Endometrium (tissue), 2 donors: ENCODE results near the gene PAPPA2.
A peak's percentile ranks its signal among the peaks of the same experiment; 100 is the strongest.

ENCODE experiments used
- FAIRE-seq: peaks from 2 replicates; lab custom pipeline; 2012; peaks lifted over from hg19 to GRCh38; lab: Jason Lieb, UNC
- donor health status: control.
- donor health status: control.

PAPPA2 gene

DNA sequence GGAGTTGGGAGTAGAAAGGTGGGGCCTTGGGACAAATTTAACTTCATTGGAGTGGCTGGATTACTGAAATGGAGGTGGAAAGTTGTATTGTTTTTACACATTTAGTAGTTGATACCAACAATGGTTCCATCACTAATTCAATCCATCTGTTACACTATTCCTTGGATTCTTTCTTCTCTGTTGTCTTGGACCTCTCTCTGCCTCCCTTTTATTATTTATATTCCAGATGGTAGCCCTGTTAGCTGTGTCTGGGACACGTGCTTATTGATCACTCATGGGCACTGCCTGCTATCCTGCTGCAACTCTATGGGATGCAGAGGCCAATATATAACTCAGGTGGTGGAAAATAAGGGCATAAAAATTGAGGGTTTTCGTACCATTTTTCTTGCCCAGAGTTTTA, 346.3 kb downstream of the PAPPA2 start:
- FAIRE-seq, result no peak

DNA sequence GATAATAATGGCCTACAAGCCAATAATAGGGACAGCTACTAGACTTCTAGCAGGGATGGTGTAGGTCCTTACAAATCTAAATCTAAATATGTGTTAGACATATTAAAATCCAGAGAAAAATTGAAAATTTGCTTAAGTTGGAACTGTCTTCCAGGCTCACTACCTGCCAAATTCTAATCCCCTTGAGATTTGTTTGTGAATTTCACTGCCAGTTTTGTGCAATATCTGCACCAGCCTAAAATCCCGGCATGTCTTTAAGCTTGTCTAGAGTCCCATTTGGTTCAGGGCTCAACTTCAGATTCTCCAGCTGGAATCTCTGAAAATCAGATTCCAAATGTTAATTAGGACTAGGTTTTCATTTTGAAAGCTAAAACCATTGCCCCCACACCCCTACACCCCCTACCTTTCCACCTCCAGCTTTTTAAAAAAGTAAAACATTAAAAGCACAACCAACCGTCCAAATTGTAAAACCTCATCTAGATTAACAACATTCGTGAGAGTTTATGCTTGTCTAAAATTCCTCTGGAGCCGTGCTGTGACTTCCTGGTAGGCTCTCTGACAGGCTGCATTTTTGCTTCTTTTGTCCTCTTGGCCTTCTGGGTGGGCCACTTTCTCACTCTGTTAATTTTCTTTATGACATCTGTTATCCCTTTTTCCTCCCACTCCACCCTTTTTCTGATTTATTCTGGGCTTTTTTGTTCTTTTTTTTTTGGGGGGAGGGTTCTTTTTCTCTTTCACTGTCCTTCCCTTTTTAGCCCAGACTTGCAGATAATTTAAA, 348.7 kb downstream of the PAPPA2 start:
- no peak for FAIRE-seq

DNA sequence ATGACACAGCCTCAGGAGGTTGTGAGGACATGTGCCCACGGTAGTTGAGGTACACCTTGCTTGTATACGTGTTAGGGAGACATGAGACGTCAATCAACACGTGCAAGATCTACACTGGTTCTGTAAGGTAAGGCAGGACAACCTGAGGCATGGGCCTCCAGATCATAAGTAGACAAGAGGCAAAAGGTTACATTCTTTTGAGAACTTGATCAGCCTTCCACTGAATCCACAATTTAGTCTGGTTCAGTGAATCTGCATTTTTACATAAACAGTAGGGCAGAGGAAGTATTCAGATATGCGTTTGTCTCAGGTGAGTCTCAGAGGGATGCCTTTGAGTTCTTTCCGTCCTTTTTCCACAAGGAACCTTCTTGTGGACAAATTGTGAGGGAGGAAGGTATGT, 352.6 kb downstream of the PAPPA2 start:
- FAIRE-seq, result no peak

DNA sequence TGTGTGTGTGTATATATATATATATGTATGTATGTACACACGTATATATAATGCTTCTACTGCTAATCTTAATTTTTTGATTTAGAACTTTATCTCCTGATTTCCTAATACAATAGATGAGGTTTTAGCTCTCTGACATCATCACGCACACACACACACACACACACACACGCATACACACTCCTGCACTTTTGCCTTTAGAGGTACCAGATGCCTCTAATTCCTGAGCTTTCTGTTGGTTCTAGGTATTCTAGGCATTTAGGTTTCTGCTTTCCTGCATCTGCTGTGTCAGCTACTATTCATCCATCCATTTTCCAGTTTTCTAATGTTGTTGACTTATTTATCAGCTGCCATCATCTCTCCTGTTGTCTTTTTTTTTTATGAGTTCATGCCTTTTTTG, 353.3 kb downstream of the PAPPA2 start:
- FAIRE-seq, result no peak

DNA sequence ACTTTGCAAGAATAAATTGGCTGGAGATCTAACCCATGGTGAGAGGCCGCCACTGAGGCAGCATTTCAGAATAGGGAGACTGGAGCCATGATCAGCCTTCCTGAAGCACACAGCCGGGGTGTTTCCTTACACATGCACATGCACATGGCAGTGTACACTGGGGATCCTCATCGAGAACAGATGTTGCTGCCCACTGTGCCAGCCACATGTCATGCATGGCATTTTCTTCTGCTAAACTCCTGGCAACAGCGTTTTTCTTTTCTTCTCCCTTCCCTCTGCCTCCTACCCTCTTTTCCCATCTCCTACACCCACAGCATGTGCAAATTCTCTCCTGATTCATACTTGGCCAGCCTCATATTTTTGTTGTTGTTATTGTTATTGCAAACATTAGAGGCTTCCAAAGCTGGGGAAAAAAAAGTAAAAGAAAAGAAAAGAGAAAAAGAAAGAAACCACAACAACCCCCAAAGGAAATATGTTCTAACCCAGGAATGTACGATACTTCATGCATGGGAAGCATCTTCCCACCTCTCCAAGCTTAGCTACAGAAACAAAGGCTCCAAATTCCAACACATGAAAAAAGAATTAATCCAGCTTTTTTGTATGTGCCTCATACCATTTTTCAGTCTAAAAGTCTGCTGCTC, 357.5 kb downstream of the PAPPA2 start:
- no peak for FAIRE-seq

DNA sequence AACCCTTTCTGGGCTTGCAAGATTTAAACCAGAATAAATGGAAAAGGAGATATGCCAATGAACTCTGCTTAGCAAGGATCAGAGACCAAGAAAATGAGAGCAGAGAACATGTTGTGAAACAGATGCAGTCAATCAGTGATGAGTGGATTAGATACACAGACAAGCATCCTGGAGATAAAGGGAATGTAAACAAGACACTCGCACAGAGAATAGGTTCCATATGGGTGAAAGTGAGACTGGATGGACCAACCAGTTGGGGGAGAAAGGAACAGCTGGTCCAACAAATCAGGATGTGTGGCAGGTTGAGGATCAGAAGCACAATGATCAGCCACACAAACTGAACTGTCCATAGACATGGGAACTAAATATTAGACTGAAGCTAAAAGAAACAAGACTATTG, 363.3 kb downstream of the PAPPA2 start:
- no peak for FAIRE-seq

DNA sequence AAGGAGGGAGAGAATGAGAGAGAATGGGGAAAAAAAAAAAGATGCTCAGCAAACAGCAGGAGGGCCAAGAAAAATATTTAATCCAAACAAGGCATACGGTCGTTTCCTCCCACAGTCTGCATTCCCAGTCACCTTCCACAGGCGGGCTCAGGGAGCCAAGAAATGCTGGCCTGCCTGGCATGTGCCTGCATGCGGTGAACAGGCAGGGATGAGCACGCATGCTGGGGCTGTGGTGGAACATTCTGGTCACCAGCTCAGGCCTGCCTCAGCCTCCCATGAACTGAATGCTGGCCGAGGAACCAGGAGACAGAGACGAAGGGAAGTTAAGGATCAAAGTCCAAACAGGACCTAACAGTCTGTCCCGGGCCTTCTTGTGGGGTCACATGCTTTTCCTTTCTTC, 366.3 kb downstream of the PAPPA2 start:
- FAIRE-seq, result no peak

DNA sequence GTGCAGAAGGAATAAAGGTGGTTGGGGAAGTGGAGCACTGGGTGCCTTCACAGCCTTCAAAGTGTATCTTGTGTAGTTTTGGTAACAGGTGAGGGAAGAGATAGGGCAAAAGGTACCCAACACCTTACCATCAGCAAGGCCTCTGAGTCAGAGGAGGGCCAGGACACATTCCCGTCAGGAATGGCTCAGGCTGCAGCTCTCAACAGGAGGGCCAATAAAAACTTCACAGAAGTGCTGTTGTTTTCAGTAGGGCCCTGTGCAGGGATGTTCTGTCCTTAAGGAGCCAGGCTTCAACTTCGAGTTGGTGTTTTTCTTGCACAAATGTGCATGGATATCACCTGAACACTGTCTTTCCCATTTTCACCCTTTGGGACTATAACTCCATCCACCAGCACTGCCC, 368.2 kb downstream of the PAPPA2 start:
- no peak for FAIRE-seq

DNA sequence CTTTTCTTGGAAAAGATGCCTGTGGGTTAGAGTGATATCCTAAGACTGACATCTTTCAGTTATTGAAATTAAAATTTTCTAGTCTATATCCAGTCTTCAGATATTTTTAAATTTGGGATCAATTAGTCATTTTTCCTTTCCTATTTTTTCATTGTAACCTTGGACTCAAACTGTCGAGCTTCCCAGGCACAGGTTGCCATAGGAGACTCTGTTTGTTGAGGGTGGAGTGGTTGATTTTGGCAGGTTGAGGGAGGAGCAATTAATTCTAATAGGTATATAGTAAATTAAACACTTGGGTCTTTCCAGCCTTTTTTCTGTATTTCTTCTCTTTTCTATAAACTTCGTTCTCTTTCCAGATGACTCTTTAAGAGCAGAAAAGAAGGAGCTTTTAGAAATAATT, 374.7 kb downstream of the PAPPA2 start:
- no peak for FAIRE-seq

DNA sequence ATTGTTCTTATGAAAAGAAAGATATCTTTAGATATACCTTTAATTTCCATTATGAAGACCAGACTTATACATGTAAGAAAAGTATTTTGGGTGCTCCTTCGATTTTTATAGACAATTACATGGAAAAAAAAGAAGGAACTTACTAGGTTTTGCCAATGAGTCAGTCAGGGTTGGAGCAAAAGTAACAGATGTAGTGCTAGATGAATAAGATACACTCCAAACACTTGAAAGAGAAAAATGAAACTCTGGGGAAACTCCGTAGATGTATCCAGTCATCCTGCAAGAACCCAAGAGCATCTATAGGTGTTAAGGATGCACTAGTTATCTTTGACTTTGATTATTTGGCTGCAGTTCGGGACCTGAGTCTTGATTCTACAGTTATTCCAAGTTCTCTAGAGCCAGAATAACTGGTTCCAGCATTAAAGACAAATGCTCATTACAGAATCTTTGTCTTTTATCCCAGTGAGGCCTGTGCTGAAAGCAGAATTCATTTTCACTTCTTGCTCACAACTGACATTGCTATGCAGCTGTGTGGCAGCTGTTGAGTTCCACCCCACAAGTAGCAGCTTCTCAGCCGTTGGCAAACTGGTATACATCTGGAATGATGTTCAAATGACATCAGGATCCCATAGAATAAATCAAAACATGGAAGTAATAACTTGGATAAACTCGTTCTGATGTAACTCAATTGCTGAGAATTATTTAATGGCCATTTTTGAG, 375.5 kb downstream of the PAPPA2 start:
- no peak for FAIRE-seq

DNA sequence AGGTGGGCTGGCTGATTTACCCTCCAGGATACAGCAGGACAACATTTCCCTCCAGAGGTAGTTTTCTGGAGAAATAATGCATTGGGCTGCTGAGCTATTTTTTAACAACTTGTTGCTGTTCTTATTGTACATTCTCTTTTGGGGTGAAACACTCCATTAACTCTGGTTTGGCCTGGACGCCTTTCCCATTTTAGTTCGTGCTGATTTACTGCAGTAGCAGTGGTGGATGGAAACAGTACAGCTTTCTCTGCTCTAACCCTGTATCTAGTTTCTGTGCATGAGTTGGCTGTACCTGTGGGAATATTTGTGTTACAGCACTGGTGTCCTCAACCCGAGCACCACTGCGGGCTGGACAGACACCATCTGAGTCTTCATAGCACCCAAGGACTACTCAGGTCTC, 376.2 kb downstream of the PAPPA2 start:
- no peak for FAIRE-seq

DNA sequence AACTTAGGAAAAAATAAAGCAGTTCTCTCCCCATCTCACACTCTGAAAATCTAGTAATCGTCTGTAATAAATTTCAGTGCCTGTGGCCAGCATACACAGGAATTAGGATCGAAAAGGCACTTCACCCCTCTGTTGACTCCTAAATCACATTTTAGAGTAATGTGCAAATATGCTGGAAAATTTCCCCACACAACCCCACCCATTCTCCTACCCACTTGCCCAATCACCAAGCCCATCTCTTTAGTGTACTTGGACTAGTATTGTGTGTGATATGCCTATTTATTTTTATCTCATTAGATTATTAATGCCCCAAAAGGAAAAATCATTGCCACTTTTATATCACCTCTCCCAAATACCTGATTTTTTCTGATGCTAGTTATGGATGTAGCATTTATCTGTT, 378.3 kb downstream of the PAPPA2 start:
- FAIRE-seq, result no peak

DNA sequence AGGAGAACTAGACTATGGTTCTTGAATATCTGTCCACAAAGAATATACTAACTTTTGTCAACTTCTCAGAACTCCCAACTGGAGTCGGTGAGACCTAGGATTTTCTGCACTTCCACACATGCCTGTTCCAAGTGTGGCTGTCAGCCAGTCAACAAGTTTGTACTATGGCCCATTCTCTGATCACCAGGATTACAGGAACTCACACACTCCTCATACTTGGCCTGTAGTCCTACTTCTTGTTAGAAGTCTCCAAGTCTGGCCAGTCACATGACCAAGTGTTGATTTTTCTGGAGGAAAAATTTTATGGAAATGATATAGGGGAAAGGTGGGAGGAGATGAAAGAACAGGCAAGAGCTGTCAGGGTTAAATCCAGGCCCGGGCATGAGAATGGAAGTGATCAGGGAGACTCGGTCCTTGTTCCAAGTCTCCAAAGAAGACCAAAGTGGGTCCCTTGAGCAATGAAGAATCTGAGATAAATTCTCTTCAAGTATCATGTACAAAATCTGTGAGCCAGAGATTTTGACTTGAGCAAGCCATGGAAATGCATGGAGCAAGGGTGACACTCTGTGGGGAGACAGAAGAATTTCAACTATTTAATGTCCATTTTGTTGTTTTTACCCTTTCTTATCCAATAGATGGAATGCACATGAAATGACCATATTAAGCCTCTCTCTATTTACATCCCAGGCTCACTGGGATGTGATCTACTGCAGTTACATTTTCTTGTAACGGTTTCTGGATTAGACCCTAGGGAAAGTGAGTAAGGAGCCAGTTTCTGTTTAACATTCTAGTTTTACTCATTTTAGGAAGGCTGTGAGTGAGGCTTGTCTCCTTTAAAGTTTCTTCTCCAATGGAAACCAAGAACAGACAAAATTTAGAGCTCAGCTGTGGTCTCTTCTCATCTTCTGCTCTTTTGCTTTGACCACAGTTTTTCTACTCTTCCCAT, 380.6 kb downstream of the PAPPA2 start:
- peak; percentile 86 for FAIRE-seq

DNA sequence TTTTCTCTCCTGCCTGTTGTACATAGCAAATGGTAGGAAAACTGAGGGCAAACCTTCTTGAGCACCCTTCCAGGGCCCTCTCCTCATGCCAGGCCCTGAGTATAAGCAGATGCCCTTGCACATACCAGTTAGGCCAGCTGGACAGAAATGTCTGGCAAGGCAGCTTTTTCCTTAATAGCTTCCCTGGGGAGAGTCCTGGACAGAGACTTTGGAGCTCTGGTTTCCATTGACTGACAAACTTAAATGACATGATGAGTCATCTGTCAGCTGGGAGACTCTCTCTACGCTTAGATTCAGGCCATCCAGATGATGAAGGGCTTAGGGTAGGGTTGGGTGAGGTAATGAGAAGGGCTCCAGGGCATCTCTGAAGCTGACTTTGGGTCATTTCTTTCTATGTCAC, 384.1 kb downstream of the PAPPA2 start:
- no peak for FAIRE-seq

DNA sequence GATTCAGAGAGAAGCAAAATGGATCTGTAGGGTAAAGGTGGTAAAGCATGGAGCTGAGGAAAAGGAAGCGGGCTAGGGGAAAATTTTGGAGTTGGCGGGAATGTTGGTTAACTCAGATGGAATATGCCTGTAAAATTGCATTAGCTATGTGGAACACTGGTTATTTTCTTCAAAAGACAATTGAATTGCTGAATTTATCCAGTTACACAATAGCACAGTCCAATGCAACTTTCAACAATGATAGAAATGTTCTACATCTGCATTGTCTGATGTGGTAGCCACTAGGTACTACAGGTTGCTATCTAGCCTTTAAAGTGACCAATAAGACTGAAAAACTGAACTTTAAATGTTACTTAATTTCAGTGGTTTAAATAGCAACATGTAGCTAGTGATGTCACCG, 386.3 kb downstream of the PAPPA2 start:
- no peak for FAIRE-seq

DNA sequence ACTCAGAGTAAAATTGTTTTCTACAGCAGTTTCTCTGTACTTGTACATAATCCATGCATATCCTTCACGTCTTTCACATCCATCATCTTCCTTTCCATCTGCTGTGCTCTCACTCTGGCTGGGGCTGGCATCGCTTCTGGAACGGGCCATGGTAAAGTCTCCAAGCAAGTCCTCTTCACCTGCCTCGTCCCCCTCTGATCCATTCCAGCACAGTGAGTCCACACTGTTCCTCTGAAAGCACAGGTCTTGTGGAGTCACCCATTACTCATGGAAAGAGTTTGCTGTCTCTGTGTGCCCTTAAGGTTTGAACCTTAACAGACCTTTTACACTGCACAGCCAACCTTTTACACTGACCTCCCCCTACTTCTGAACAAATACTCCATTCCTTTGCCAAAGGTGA, 387.9 kb downstream of the PAPPA2 start:
- no peak for FAIRE-seq

DNA sequence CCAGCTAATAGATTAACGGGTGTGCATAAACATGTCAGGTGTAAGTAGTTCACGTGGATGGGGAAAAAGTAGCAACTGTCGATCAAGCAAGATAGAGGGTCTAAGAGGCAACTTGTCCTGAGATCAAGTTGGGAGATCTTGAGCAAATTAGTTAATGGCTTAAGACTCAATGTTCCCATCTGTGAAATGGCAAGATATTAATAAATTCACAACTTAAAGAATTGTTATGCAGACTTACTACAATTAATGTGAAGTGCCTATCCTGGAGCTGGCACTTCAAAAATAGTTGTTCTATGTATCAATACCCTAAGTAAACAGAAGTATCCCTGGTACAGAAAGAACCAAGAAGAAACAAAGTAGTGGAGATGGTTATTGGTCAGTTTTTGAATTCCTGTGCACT, 389.1 kb downstream of the PAPPA2 start:
- no peak for FAIRE-seq

DNA sequence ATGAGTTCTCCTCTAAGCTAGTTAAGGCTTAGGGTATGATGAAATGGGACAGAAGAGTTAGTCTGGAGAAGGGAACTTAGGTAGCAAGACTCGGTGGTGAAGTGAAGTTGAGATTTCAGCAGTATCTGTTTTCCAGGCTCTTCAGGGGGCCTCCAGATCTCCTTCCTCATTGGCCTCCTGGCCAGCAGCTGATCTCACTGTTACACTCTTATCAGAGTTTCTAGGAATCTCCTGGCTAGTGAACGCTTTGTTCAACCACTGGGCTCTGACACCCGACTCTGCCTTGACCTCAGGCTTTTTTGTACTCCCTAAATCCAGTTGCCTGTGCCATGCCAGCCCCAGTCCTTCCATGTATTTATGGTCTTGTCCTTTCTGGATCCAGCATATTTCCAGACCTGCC, 390.5 kb downstream of the PAPPA2 start:
- no peak for FAIRE-seq

DNA sequence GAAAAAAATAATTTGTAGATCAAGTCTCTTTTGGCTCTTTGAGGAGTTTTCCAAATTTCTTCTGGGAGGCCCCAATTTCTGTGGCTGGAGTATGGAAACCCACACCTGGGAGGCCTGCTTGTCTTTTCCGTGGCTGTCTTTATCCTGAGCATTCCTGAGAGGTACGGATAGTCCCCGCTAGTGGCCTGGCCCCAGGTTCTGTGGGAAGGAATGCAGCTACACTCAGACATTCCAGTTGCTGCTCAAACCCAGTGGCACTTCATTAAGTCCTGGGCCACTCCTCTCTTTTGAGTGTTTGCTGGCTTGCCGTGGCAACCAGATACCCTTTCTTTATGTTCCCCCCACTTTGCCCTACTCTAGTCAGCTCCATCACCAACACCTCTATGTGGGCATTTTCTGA, 391.1 kb downstream of the PAPPA2 start:
- FAIRE-seq, result no peak

DNA sequence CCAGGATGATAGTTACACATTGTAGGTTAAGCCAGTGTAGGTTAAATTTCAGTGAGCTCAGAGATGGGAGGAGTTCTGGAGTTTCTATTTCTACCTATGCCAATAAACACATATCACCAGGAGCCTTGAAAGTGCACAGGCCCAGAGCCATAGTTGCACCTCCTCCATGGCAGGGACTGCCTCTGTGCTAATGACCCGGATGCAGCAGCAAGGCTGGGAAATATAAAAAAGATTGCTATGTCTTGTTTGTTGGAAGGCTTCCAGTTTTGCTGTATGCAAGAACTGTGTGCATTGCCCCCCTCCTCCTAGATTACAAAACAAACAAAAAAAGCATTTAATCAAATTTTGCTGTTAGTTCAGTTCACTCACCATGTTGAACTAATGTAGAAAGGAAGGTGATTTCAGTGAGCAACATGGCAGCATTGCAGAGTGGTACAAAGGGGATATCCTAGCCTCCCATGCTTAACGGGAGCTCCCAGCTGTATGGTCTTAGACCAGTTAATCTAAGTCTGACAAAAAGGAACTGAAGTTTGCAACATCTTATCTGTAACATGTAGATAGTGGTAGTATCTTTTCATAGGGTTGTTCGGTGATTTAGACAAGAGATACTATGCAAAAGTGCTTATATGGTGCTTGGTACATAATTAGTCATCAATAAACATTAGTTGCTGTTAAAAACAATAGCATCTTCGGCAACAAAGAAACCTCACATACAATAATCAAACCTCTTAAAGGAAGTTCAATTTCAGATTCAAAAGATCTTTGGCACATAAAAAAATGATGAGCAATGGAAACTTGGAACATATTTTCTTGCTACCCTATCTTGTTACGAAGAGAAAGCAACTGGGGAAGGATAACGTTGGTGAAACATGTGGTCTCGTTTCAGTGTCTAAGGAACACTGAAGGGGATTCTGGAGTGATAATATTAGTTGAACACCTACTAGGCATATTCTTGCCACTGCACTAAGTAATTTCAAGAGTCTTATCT, 392.1 kb downstream of the PAPPA2 start:
- no peak for FAIRE-seq

DNA sequence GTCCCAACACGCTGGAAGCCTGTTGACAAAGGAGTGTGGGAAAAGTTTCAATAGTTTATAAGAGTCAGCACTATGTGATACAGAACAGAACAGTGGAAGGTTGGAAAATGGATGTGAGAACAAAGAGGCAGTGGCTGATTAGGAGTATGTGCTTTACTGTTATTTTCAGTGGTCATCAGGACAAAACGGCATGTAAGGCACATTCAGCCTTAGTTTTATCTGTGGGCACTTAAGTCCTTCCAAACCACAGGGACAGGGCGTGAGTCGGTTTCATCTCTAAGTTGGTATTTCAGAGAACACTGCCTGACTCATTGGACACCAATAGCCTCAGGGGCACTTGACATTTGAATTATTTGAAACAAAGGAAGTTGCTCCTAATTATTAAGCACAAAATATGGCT, 394.7 kb downstream of the PAPPA2 start:
- FAIRE-seq, result no peak
